Lower lobe of right lung (tissue), 2 donors: Measurements from ENCODE around the gene SEMG2. TPM values are rescaled to one million over a fixed set of nuclear protein-coding genes. Genes with fewer than 3 reads are reported as not detected.

Experiments used
- ATAC-seq, 2 donors: fragments of 200-7000 bp; cut with Tn5 transposase; one replicate each; pipeline ENCODE4 v1.9.1; 2020 to 2022; ENCODE audit warnings: mild to moderate bottlenecking in 2 of 2, moderate library complexity in 2 of 2
- DNase-seq: peaks from one replicate; pipeline ENCODE4 v3.0.0-alpha.2; 2020
- H3K27ac ChIP-seq: fragments of 200-600 bp; one replicate; pipeline ENCODE4 v1.8.0; 2022
- H3K27me3 ChIP-seq: fragments of 200-600 bp; one replicate; pipeline ENCODE4 v1.8.0; 2022; ENCODE audit warnings: low read depth
- H3K36me3 ChIP-seq: fragments of 200-600 bp; one replicate; pipeline ENCODE4 v1.8.0; 2022; ENCODE audit warnings: mild to moderate bottlenecking
- H3K4me1 ChIP-seq: fragments of 200-600 bp; one replicate; pipeline ENCODE4 v1.8.0; 2022
- H3K4me3 ChIP-seq: fragments of 200-600 bp; one replicate; pipeline ENCODE4 v1.8.0; 2022; ENCODE audit warnings: mild to moderate bottlenecking
- H3K9me3 ChIP-seq: fragments of 200-600 bp; one replicate; pipeline ENCODE4 v1.8.0; 2022
- intact Hi-C: fragments of 100-400 bp; cut with DNase I; formaldehyde crosslinking; loops from one replicate; pipeline ENCODE4 v1.11.0; 2022
- total RNA-seq: library from RNA; stranded (reverse); fragmentation: NEBNext Ultra II Directional; extraction: Animal tissue kit (Norgen Biotek cat#: 25700); gene quantifications from one replicate; pipeline ENCODE4 v1.2.1, GENCODE V29; 2021
- TF ChIP-seq, protein P1 (sequence below): fragments of 200-600 bp; IDR thresholded peaks from one replicate; pipeline ENCODE4 v1.8.0; 2022; ENCODE audit warnings: antibody characterized with exemption, mild to moderate bottlenecking
- donor health status: DM: no; HTN: yes; CAD: no; lungs with severe emphysema.

SEMG2 gene
- total RNA-seq, 1 donor from 2014 or later = not detected

DNA sequence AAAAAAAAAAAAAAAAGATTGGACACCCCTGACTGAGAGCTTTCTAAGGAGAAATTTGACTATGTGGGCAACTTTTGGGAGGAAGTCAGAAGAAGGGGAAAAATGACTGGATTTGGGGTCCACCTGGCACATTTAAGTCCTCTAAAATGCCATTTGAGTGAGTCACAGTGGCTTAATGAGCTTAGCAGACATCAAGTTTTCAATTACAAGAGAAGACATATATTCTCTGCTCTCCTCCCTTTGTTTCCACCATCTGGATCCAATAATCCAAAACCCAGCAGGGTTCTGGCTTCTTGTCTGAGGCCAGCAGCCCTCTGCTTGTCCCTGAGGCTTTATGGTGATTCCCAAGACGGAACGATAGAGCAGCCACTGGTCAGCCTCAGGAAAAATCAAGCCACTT is 39.5 kb upstream of the SEMG2 start:
- H3K27me3 ChIP-seq = no peaks in the 10 kb centered on the region
- no peak overlapping the region for H3K4me3 ChIP-seq
- H3K27ac ChIP-seq = no peak overlapping the region
- DNase-seq (no peak), ATAC-seq (no peak)
- no peaks in the 10 kb centered on the region for H3K4me1 ChIP-seq
- H3K36me3 ChIP-seq = no peaks in the 10 kb centered on the region
- intact Hi-C loops = no loop called here
- TF ChIP-seq, protein P1, sequence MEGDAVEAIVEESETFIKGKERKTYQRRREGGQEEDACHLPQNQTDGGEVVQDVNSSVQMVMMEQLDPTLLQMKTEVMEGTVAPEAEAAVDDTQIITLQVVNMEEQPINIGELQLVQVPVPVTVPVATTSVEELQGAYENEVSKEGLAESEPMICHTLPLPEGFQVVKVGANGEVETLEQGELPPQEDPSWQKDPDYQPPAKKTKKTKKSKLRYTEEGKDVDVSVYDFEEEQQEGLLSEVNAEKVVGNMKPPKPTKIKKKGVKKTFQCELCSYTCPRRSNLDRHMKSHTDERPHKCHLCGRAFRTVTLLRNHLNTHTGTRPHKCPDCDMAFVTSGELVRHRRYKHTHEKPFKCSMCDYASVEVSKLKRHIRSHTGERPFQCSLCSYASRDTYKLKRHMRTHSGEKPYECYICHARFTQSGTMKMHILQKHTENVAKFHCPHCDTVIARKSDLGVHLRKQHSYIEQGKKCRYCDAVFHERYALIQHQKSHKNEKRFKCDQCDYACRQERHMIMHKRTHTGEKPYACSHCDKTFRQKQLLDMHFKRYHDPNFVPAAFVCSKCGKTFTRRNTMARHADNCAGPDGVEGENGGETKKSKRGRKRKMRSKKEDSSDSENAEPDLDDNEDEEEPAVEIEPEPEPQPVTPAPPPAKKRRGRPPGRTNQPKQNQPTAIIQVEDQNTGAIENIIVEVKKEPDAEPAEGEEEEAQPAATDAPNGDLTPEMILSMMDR = no peak
- H3K9me3 ChIP-seq = no peaks in the 10 kb centered on the region

DNA sequence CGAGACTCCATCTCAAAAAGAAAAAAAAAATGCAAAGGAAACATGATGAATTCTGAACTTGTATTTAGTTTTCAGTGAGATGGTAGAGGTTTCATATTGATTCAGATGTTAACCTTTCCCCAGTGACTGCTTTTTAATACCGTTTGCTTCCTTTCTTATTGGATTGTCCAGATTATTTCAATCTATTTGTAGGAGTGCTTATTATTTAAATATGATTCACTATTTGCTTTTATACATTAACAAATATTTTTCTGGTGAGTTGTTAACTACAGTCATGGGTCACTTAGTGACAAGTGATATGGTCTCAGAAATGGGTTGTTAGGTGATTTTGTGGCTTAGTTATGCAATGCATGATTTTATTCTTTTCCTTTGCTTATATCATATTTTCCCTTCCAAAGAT is 38.1 kb upstream of the SEMG2 start:
- Histone ChIP-seq H3K27ac (no peak overlapping the region), H3K4me3 (no peak overlapping the region), H3K36me3 (no peaks in the 10 kb centered on the region), H3K4me1 (no peaks in the 10 kb centered on the region), H3K27me3 (no peaks in the 10 kb centered on the region), H3K9me3 (no peaks in the 10 kb centered on the region)
- intact Hi-C loops = no loop called here
- TF ChIP-seq, protein P1 = no peak
- no peak for ATAC-seq
- DNase-seq = no peak

DNA sequence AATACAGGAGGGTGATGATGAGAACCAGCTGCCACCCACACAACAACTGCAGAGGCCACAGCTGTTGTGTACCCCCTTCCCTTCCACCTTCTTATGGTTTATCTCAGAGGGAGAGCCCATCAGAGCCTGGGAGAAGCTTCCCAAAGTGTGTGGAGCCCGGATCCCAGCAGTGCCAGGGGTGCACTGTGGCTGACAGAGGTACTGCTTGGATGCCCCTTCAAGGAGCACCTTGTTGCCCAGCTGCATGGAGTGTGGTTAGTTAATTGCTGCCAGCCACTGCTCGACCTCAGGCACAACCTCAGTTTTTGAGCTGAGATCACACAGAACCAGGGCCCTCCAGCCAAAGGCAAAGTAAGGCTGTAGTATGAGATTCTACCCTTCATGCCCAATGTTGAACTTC is 33.5 kb upstream of the SEMG2 start:
- ATAC-seq = no peak

DNA sequence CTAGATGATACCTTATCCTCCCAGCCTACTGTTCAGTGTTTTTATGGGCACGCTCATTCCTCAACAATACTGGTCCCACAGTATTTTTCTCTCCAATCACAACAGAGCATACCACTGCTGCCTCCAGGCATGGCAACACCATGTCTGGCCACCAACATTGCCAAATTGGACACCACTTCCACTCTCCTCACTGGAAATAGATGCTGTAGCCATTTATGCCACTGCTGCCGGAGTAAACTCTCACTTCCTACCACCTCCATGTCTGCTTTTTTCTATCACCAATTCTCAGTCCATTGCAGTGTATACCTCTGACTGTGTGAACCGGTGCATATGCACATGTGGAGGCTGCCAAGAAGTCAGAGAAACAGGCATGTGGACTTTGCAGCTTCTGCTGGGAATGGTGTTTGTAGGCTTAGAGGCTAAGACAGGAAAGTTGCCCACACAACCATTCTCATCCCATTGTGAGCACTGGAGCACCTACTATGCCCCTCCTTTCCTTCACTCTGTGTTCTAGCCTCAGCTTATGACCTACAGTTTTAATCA is 32.0 kb upstream of the SEMG2 start:
- ATAC-seq = no peak
- TF ChIP-seq, protein P1 = no peak
- no peaks in the 10 kb centered on the region for H3K36me3 ChIP-seq
- intact Hi-C loops = no loop called here
- no peak overlapping the region for H3K27ac ChIP-seq
- H3K4me1 ChIP-seq = no peaks in the 10 kb centered on the region
- H3K9me3 ChIP-seq = no peaks in the 10 kb centered on the region
- H3K27me3 ChIP-seq = no peaks in the 10 kb centered on the region
- DNase-seq = no peak
- no peak overlapping the region for H3K4me3 ChIP-seq

More for the DNA sequence above, 33.5 kb upstream of the SEMG2 start:
- H3K27me3 ChIP-seq = no peaks in the 10 kb centered on the region
- no peak for DNase-seq
- intact Hi-C loops = no loop called here
- H3K4me1 ChIP-seq = no peaks in the 10 kb centered on the region
- H3K27ac ChIP-seq = no peak overlapping the region
- H3K36me3 ChIP-seq = no peaks in the 10 kb centered on the region
- TF ChIP-seq, protein P1 = no peak
- H3K4me3 ChIP-seq = no peak overlapping the region
- H3K9me3 ChIP-seq = no peaks in the 10 kb centered on the region

DNA sequence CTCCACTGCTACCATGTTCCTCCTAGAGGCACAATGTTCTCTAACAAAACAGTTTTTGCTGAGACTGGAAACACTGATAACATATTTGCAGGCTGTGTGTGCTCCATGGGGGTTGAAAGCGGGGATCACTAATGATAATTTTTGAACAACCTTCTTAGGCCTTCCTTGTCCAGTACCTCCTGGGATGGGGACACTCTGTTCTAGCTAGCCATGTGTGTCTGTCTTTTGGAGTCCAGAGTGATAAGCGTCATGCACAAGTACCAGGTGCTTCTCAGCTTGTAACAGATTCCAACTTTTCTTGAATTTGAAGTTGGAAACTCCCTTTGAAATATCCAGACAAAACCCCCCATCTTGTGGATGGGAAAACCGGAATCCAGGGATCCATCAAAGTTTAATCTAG is 31.3 kb upstream of the SEMG2 start:
- ATAC-seq = no peak
- H3K27me3 ChIP-seq = no peaks in the 10 kb centered on the region
- H3K9me3 ChIP-seq = no peaks in the 10 kb centered on the region
- TF ChIP-seq, protein P1 = no peak
- no peaks in the 10 kb centered on the region for H3K4me1 ChIP-seq
- H3K4me3 ChIP-seq = no peak overlapping the region
- H3K27ac ChIP-seq = no peak overlapping the region
- intact Hi-C loops = no loop called here
- no peaks in the 10 kb centered on the region for H3K36me3 ChIP-seq
- DNase-seq = no peak

DNA sequence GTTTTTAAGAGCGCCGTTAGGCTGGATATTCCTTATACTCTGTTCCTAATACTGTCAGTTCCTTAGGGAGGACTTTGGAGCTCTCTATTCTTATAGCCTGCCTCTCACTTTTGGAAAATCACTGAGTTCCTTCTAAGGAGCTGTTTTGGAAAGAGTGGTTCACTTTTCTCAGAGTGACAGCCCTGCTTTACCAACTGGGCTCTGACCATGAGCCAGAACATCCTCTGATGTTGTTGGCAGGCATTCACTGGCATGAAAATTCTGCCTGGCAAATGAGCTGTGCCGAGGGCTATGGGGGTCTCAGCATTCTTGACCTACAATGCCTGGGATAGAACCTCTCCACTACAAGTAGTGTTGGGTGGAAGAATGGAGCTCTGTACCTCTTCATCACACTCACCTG is 29.2 kb upstream of the SEMG2 start:
- H3K36me3 ChIP-seq = no peaks in the 10 kb centered on the region
- TF ChIP-seq, protein P1 = no peak
- H3K9me3 ChIP-seq = no peaks in the 10 kb centered on the region
- intact Hi-C loops = no loop called here
- no peak for DNase-seq
- no peaks in the 10 kb centered on the region for H3K4me1 ChIP-seq
- no peak overlapping the region for H3K27ac ChIP-seq
- no peaks in the 10 kb centered on the region for H3K27me3 ChIP-seq
- ATAC-seq = no peak
- H3K4me3 ChIP-seq = no peak overlapping the region
